SK-N-SH (cell line): ENCODE data around the gene TPM3. TPM values are rescaled to one million over a fixed set of nuclear protein-coding genes. Genes with fewer than 3 reads are reported as not detected.

Experiments
- CTCF ChIA-PET: fragments of 300-600, 350-600 bp; formaldehyde crosslinking; extraction: SDS; loops from one replicate; lab custom pipeline; 2021; lab: Yijun Ruan, JAX
- POLR2A ChIA-PET: fragments of 350-600 bp; sonication (Branson Sonifier 250); formaldehyde crosslinking; extraction: SDS; loops from one replicate; lab custom pipeline; 2020; ENCODE audit warnings: antibody characterized with exemption, inconsistent platforms; lab: Yijun Ruan, JAX
- DNase-seq: peaks from one replicate; pipeline ENCODE4 v3.0.0; 2012
- H2AFZ ChIP-seq: fragments of 200-600 bp; sonication (generic); 2 replicates; pipeline ENCODE4 v1.8.1; 2016; ENCODE audit warnings: antibody characterized with exemption, mild to moderate bottlenecking, low read depth
- H3F3A ChIP-seq: fragments of 200-600 bp; sonication (generic); replicated peaks from 2 replicates; pipeline ENCODE3; 2016; ENCODE audit warnings: antibody characterized with exemption, mild to moderate bottlenecking; ENCODE audit not compliant: insufficient read depth
- H3K27ac ChIP-seq, 2 experiments: fragments of 200-500 bp in 1 of 2; fragments of 200-600 bp in 1 of 2; sonication (Bioruptor generic) in 1 of 2; sonication (generic), shearing (Covaris generic) in 1 of 2; 2 replicates each; pipeline versions ENCODE4 v1.5.1 to v1.6.1; 2014 to 2016; ENCODE audit warnings: low read depth in 2 of 2, inconsistent platforms in 1 of 2, low read length in 1 of 2, mild to moderate bottlenecking in 1 of 2, mixed read lengths in 1 of 2
- H3K27me3 ChIP-seq: fragments of 200-600 bp; sonication (generic), shearing (Covaris generic); 2 replicates; pipeline ENCODE4 v1.6.1; 2016; ENCODE audit warnings: mixed run types; ENCODE audit not compliant: insufficient read depth
- H3K36me3 ChIP-seq, 2 experiments: fragments of 200-500 bp in 1 of 2; fragments of 200-600 bp in 1 of 2; sonication (Bioruptor generic) in 1 of 2; sonication (generic) in 1 of 2; replicated peaks in 1 of 2; 2 replicates each; pipeline versions ENCODE3 to v1.5.1; 2014 to 2016; ENCODE audit warnings: low read length in 1 of 2, mild to moderate bottlenecking in 1 of 2; ENCODE audit not compliant: insufficient read depth in 2 of 2, control insufficient read depth in 1 of 2
- H3K4me1 ChIP-seq, 2 experiments: fragments of 200-500 bp in 1 of 2; fragments of 200-600 bp in 1 of 2; sonication (Bioruptor generic) in 1 of 2; sonication (generic), shearing (Covaris generic) in 1 of 2; 2 replicates each; pipeline versions ENCODE4 v1.5.1 to v1.6.1; 2014 to 2016; ENCODE audit warnings: low read depth in 1 of 2, low read length in 1 of 2, mixed run types in 1 of 2; ENCODE audit not compliant: insufficient read depth in 2 of 2, control insufficient read depth in 1 of 2
- H3K4me2 ChIP-seq: fragments of 200-600 bp; sonication (generic), shearing (Covaris generic); 2 replicates; pipeline ENCODE4 v1.6.1; 2017; ENCODE audit warnings: mixed run types
- H3K4me3 ChIP-seq, 2 experiments: fragments of 200-500 bp in 1 of 2; fragments of 200-600 bp in 1 of 2; sonication (Bioruptor generic) in 1 of 2; sonication (generic), shearing (Covaris generic) in 1 of 2; 2 replicates each; pipeline versions ENCODE4 v1.5.1 to v1.8.1; 2014 to 2016; ENCODE audit warnings: low read depth in 2 of 2, inconsistent platforms in 1 of 2, low read length in 1 of 2, mild to moderate bottlenecking in 1 of 2, mixed read lengths in 1 of 2, moderate library complexity in 1 of 2
- H3K79me2 ChIP-seq: fragments of 200-600 bp; sonication (generic); 2 replicates; pipeline ENCODE4 v1.8.1; 2017; ENCODE audit warnings: mild to moderate bottlenecking; ENCODE audit not compliant: insufficient read depth
- H3K9ac ChIP-seq: fragments of 200-600 bp; sonication (generic); 2 replicates; pipeline ENCODE4 v1.6.1; 2017; ENCODE audit warnings: mixed run types
- H3K9me2 ChIP-seq: fragments of 200-600 bp; sonication (generic); 2 replicates; pipeline ENCODE4 v1.6.1; 2017; ENCODE audit warnings: mixed run types
- H3K9me3 ChIP-seq: fragments of 200-600 bp; sonication (generic); 2 replicates; pipeline ENCODE4 v1.6.1; 2017; ENCODE audit warnings: mixed run types, mild to moderate bottlenecking, moderate library complexity
- H4K20me1 ChIP-seq: fragments of 200-600 bp; sonication (generic); 2 replicates; pipeline ENCODE4 v1.6.1; 2017; ENCODE audit warnings: mild to moderate bottlenecking, mixed run types; ENCODE audit not compliant: insufficient read depth
- ELF1 ChIP-seq: IDR thresholded peaks from 2 replicates; pipeline ENCODE4 v1.4.0; 2012
- EZH2phosphoT487 ChIP-seq: fragments of 200-600 bp; sonication (generic); IDR thresholded peaks from 2 replicates; pipeline ENCODE4 v1.6.1; 2017; ENCODE audit warnings: low read depth, mixed run types, mild to moderate bottlenecking, antibody characterized with exemption, moderate library complexity, borderline replicate concordance
- FOSL2 ChIP-seq: IDR thresholded peaks from 2 replicates; pipeline ENCODE4 v1.4.0; 2012; ENCODE audit warnings: low read depth, mild to moderate bottlenecking, moderate library complexity, borderline replicate concordance
- FOXJ3 ChIP-seq: sonication (generic); formaldehyde crosslinking; IDR thresholded peaks from 2 replicates; pipeline ENCODE4 v1.5.1; 2020; ENCODE audit warnings: mild to moderate bottlenecking, missing genetic modification reagents
- FOXM1 ChIP-seq: IDR thresholded peaks from 2 replicates; pipeline ENCODE4 v1.4.0; 2012; ENCODE audit warnings: low read depth, mild to moderate bottlenecking
- GABPA ChIP-seq: IDR thresholded peaks from 2 replicates; pipeline ENCODE4 v1.4.0; 2012; ENCODE audit warnings: low read depth, mild to moderate bottlenecking
- GATA2 ChIP-seq: sonication (generic); formaldehyde crosslinking; IDR thresholded peaks from 2 replicates; pipeline ENCODE4 v1.5.0; 2020; ENCODE audit warnings: mild to moderate bottlenecking, missing genetic modification reagents
- MEF2A ChIP-seq: IDR thresholded peaks from 2 replicates; pipeline ENCODE4 v1.4.0; 2012; ENCODE audit warnings: low read depth, borderline replicate concordance
- MXI1 ChIP-seq: IDR thresholded peaks from 2 replicates; pipeline ENCODE4 v1.6.1; 2012; ENCODE audit warnings: mild to moderate bottlenecking, low read depth, low read length, improper control_type of control experiment
- NFIC ChIP-seq: IDR thresholded peaks from 2 replicates; pipeline ENCODE4 v1.4.0; 2012; ENCODE audit warnings: borderline replicate concordance
- NRF1 ChIP-seq: IDR thresholded peaks from 2 replicates; pipeline ENCODE4 v1.6.1; 2012; ENCODE audit warnings: low read depth, mild to moderate bottlenecking, low read length
- POLR2AphosphoS5 ChIP-seq: IDR thresholded peaks from 2 replicates; pipeline ENCODE4 v1.6.1; 2012; ENCODE audit warnings: low read depth, low read length
- RCOR1 ChIP-seq: fragments of 150-350 bp; IDR thresholded peaks from 2 replicates; pipeline ENCODE4 v1.6.1; 2017; ENCODE audit warnings: antibody characterized with exemption, low read length
- SIN3A ChIP-seq: IDR thresholded peaks from 2 replicates; pipeline ENCODE4 v1.6.1; 2012; ENCODE audit warnings: low read depth, mild to moderate bottlenecking, low read length, moderate library complexity, borderline replicate concordance
- TAF1 ChIP-seq: IDR thresholded peaks from 2 replicates; pipeline ENCODE4 v1.6.1; 2012; ENCODE audit warnings: low read depth, mild to moderate bottlenecking, low read length, moderate library complexity, borderline replicate concordance
- TEAD4 ChIP-seq: IDR thresholded peaks from 2 replicates; pipeline ENCODE4 v1.4.0; 2012; ENCODE audit warnings: mild to moderate bottlenecking, borderline replicate concordance; ENCODE audit not compliant: insufficient read depth
- WGBS: methylation state at CpG from one replicate; pipeline ENCODE4 v1.1.6; 2017; ENCODE audit warnings: low lambda C conversion rate; 5-methylcytosine and 5-hydroxymethylcytosine counted together
- polyA plus RNA-seq, 3 experiments: library from polyadenylated mRNA; depleted of rRNA; stranded (reverse); fragments of >200 nt; gene quantifications; 2 replicates each; pipeline ENCODE4 v1.2.3, GENCODE V29; 2012
- TF ChIP-seq, protein P1 (sequence below): fragments of 150-350 bp; IDR thresholded peaks from 2 replicates; pipeline ENCODE4 v1.6.1; 2016; ENCODE audit warnings: mild to moderate bottlenecking, low read depth, low read length
- TF ChIP-seq, protein P2 (sequence below): IDR thresholded peaks from 2 replicates; pipeline ENCODE4 v1.4.0; 2012; ENCODE audit warnings: low read depth, borderline replicate concordance
- TF ChIP-seq, protein P3 (sequence below): IDR thresholded peaks from 2 replicates; pipeline ENCODE4; 2012

TPM3 gene
- polyA plus RNA-seq, 1 of the 3 experiments (the other 2 are of a cell fraction): 324 TPM

DNA sequence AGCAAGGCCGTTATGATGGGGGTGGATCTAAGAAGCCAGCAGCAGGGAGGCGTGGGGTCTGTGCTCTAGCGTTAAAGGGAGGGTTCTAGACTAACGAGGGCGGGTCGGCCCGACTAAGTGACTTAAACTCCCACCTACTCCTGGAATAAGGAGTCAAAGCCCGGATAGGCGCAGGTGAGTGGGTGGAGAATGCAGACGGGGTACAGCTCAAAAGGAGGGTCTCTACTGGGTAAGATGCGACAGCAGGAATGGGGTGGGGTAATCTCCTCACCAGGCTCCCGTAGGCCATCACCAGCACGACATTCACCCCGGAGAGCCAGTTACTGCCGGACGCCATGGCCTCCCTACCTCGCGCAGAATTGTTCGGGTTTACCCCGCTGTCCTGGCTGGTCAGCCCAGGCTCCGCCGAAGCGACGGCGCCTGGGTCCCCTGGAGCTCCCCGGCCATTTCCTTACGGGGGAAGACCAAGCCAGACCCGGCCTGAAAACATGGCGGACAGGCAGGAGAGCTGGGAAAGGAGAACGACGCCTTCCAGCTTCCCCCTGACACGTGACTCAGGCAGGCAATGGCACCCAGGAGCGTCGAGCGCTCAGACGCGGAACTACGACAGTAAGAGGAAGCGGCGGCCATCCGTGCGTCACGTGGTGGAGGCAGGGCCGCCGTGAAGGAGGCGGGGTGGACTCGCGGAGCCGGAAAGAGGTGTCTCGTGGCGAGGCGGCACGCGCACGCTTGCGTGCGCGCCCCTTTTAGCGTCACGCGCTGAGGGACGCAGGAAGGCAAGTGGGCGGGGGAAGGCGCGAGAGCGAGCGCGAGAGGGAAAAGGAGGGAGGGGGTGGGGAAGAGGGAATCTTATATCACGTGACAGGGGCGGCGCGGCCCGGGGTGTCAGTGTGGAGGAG lies 28.4 kb upstream of the TPM3 start, which contains the start of gene UBAP2L (continued):
- TF ChIP-seq GABPA: peak; percentile 77
- TF ChIP-seq TAF1: peak; percentile 86
- no peak for TF ChIP-seq EZH2phosphoT487
- TF ChIP-seq FOXJ3: no peak

DNA sequence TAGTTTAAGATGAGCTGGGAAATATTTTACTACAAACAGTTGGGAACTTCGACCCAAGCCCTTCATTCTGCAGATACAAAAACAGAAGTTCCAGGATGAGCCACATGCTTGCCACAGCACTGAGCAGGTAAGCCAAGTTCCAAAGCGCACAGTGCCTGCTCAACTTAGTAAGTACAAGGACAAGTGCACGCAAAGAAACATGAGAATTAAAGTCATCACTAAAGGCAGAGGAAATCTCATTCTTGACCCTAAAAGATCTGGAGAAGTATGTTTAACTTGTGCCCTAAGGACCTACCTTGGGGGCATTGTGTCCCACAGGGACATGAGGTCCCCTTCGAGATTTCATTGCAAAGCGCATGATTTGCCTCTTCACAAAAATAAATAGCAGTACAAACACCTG lies 27.6 kb upstream of the TPM3 start:
- H3K36me3 ChIP-seq: peaks cover 32 to 42% of the 10 kb centered on the region in 2 experiments
- no peak overlapping the region; the same call in 1 of the 2 replicates for H2AFZ ChIP-seq
- H3F3A ChIP-seq: peaks cover 4% of the 10 kb centered on the region
- no peaks in the 10 kb centered on the region for H3K9me2 ChIP-seq
- peak overlapping the region; percentile 87 for H3K9ac ChIP-seq
- peak overlapping the region; percentile 88 for H3K4me2 ChIP-seq
- H3K27ac ChIP-seq: peak overlapping the region; percentile 95 to 99
- ChIA-PET POLR2A (interaction anchor here (1.3 kb wide), 1 partner anchor 14 kb away, joined by 3 read pairs; no protein-coding TSS in a partner anchor), CTCF (interaction anchor here (1.0 to 2.4 kb wide), 4 partner anchors 20 to 126 kb away, joined by 3 to 11 read pairs (median 3); no protein-coding TSS in a partner anchor)
- H3K4me1 ChIP-seq: peaks cover 15 to 30% of the 10 kb centered on the region in 2 experiments
- TF ChIP-seq FOXM1 (no peak), POLR2AphosphoS5 (no peak), MXI1 (peak; percentile 9; the same call in 1 of the 2 replicates), TEAD4 (no peak), FOSL2 (no peak), ELF1 (no peak)
- TF ChIP-seq, all 33 proteins: peak for 1
- Histone ChIP-seq H3K9me3 (no peaks in the 10 kb centered on the region), H3K79me2 (peaks cover 94% of the 10 kb centered on the region), H3K27me3 (no peaks in the 10 kb centered on the region), H4K20me1 (peaks cover 21% of the 10 kb centered on the region), H3K4me3 (peak overlapping the region; percentile 84)
- 6% methylated on average over 5 of the region's 5 CpGs for WGBS
- no peak for DNase-seq

DNA sequence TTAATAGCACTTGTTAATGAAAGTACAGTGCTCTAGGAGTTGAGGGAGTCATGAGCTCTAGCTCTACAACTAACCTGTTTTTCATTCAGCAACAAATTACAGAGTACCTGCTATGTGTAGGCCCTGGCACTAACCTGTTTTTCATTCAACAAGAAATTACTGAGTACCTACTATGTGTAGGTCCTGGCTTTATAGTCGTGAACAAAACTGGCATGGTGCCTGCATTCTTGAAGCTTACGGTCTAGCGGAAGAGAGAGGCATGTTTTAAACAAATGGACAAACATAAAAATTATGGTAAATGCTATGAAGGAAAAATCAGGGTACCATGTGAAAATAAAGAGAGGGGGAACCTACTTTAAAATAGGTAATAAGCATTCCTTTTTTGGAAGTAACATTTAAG lies 26.6 kb upstream of the TPM3 start:
- DNase-seq: no peak
- no peak overlapping the region for H2AFZ ChIP-seq
- no peaks in the 10 kb centered on the region for H3K27me3 ChIP-seq
- ChIA-PET POLR2A (interaction anchor here (1.0 kb wide), 2 partner anchors 228 kb away, joined by 3 to 6 read pairs; partner anchors contain the start of gene RPS27), CTCF (interaction anchor here (1.0 to 2.4 kb wide), 7 partner anchors 19 to 127 kb away, joined by 3 to 11 read pairs (median 4); no protein-coding TSS in a partner anchor)
- peak overlapping the region; percentile 88 for H3K4me2 ChIP-seq
- no peak overlapping the region for H3K27ac ChIP-seq
- peaks cover 14% of the 10 kb centered on the region for H3F3A ChIP-seq
- peaks cover 93% of the 10 kb centered on the region for H3K79me2 ChIP-seq
- H4K20me1 ChIP-seq: peaks cover 19% of the 10 kb centered on the region
- H3K9me2 ChIP-seq: no peaks in the 10 kb centered on the region
- no peak overlapping the region for H3K9ac ChIP-seq
- peak overlapping the region in 1 of 2 experiments; percentile 84; a peak in 3 of 4 replicates for H3K4me3 ChIP-seq
- H3K36me3 ChIP-seq: peaks cover 32 to 45% of the 10 kb centered on the region in 2 experiments
- H3K4me1 ChIP-seq: peaks cover 13 to 28% of the 10 kb centered on the region in 2 experiments
- H3K9me3 ChIP-seq: no peaks in the 10 kb centered on the region
- 90% methylated on average over 3 of the region's 3 CpGs for WGBS
- no peak for TF ChIP-seq TEAD4
- TF ChIP-seq RCOR1: no peak
- TF ChIP-seq, protein P1, sequence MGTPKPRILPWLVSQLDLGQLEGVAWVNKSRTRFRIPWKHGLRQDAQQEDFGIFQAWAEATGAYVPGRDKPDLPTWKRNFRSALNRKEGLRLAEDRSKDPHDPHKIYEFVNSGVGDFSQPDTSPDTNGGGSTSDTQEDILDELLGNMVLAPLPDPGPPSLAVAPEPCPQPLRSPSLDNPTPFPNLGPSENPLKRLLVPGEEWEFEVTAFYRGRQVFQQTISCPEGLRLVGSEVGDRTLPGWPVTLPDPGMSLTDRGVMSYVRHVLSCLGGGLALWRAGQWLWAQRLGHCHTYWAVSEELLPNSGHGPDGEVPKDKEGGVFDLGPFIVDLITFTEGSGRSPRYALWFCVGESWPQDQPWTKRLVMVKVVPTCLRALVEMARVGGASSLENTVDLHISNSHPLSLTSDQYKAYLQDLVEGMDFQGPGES: no peak
- TF ChIP-seq SIN3A: no peak
- no peak for TF ChIP-seq NRF1
- no peak for TF ChIP-seq POLR2AphosphoS5
- TF ChIP-seq NFIC: no peak
- no peak for TF ChIP-seq GABPA
- TF ChIP-seq MEF2A: no peak
- TF ChIP-seq, protein P2, sequence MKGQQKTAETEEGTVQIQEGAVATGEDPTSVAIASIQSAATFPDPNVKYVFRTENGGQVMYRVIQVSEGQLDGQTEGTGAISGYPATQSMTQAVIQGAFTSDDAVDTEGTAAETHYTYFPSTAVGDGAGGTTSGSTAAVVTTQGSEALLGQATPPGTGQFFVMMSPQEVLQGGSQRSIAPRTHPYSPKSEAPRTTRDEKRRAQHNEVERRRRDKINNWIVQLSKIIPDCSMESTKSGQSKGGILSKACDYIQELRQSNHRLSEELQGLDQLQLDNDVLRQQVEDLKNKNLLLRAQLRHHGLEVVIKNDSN: no peak
- no peak for TF ChIP-seq GATA2 (CRISPR knock-in tag)
- TF ChIP-seq, protein P3, sequence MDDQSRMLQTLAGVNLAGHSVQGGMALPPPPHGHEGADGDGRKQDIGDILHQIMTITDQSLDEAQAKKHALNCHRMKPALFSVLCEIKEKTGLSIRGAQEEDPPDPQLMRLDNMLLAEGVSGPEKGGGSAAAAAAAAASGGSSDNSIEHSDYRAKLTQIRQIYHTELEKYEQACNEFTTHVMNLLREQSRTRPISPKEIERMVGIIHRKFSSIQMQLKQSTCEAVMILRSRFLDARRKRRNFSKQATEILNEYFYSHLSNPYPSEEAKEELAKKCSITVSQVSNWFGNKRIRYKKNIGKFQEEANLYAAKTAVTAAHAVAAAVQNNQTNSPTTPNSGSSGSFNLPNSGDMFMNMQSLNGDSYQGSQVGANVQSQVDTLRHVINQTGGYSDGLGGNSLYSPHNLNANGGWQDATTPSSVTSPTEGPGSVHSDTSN: no peak
- no peak for TF ChIP-seq ELF1
